Adrenal gland (tissue), 12 donors: ENCODE data around the gene IGDCC3. TPM values are rescaled to one million over a fixed set of nuclear protein-coding genes. Genes with fewer than 3 reads are reported as not detected.

ENCODE experiments used
- DNase-seq, 7 donors: peaks; one replicate each; pipeline ENCODE4 v3.0.0-alpha.2; 2019 to 2020
- H3K27ac ChIP-seq, 5 donors: fragments of 200-600 bp; sonication (generic) in 4 of 5; 1 replicate in 3 of 5; 2 replicates in 2 of 5; pipeline versions ENCODE4 v1.5.1 to v1.8.0; 2016 to 2020; ENCODE audit warnings: mild to moderate bottlenecking in 1 of 5
- H3K27me3 ChIP-seq: fragments of 200-600 bp; 2 replicates; pipeline ENCODE4 v1.8.0; 2021
- H3K36me3 ChIP-seq, 2 donors: fragments of 200-600 bp; replicated peaks in 1 of 2; 1 replicate in 1 of 2; 2 replicates in 1 of 2; pipeline versions ENCODE4 v1.5.1 to v1.8.0; 2018 to 2022
- H3K4me1 ChIP-seq, 2 donors: fragments of 200-600 bp; replicated peaks in 1 of 2; 1 replicate in 1 of 2; 2 replicates in 1 of 2; pipeline versions ENCODE4 v1.5.1 to v1.8.0; 2018 to 2021
- H3K4me3 ChIP-seq, 4 donors: fragments of 200-600 bp; sonication (generic) in 3 of 4; one replicate each; pipeline ENCODE4 v1.5.1; 2016 to 2018
- H3K9me3 ChIP-seq, 3 donors: fragments of 200-600 bp; sonication (generic) in 1 of 3; replicated peaks in 1 of 3; 1 replicate in 2 of 3; 2 replicates in 1 of 3; pipeline versions ENCODE4 v1.5.1 to v1.8.0; 2016 to 2021
- CTCF ChIP-seq, 6 experiments: fragments of 450-650 bp in 4 of 6; fragments of 200-600 bp in 2 of 6; sonication (generic) in 1 of 6; IDR thresholded peaks; 1 replicate in 5 of 6; 2 replicates in 1 of 6; pipeline versions ENCODE4 v1.5.1 to v1.8.0; 2016 to 2021; ENCODE audit warnings: antibody characterized with exemption in 6 of 6, mild to moderate bottlenecking in 2 of 6, moderate library complexity in 1 of 6
- POLR2A ChIP-seq, 2 donors: fragments of 450-650 bp; IDR thresholded peaks; one replicate each; pipeline ENCODE4 v1.6.1; 2017; ENCODE audit warnings: antibody characterized with exemption in 2 of 2, mild to moderate bottlenecking in 2 of 2, moderate library complexity in 1 of 2
- WGBS, 4 donors: extraction: QIAGEN DNeasy Blood & Tissue Kit in 2 of 4; methylation state at CpG; one replicate each; pipeline versions ENCODE4 v1.1.5 to v1.1.7; 2013 to 2017; 5-methylcytosine and 5-hydroxymethylcytosine counted together
- intact Hi-C, 2 donors: fragments of 100-400 bp; cut with DNase I; formaldehyde crosslinking; loops; one replicate each; pipeline versions ENCODE4 v1.14.1 to v1.15.0; 2022 to 2023
- polyA plus RNA-seq, 3 donors: library from polyadenylated mRNA; stranded (reverse); fragments of 200-250 nt in 2 of 3; fragments of 350-450 nt in 1 of 3; fragmentation: Illumina TruSeq in 1 of 3; extraction: RNeasy Lipid Tissue Mini Kit (QIAGEN cat#74804) in 1 of 3; gene quantifications; one replicate each; pipeline ENCODE4 v1.2.3, GENCODE V29; 2013 to 2014
- total RNA-seq, 9 donors: library from RNA; depleted of rRNA in 4 of 9; stranded (reverse); fragments of >200 nt in 4 of 9; fragments of 120-200 nt in 1 of 9; fragmentation: NEBNext Ultra II Directional in 1 of 9; extraction: Animal tissue kit (Norgen Biotek cat#: 25700) in 1 of 9; gene quantifications; one replicate each; pipeline versions ENCODE4 v1.1.0 to v1.2.4, GENCODE V29; 2013 to 2023
- donor health status: healthy with polysubstance abuse.
- donor health status: Bipolar disorder and iron deficiency.
- donor health status: DM: yes; HTN: yes; CAD: no.
- donor health status: DM: no; HTN: no; CAD: no.
- donor health status: DM: no; HTN: no; CAD: no.
- donor health status: DM: yes; HTN: yes; CAD: no.

Gene IGDCC3
- total and polyA plus RNA-seq, 12 donors, result 0.13 to 0.39 (median 0.29) TPM; not detected in 7

GRCh38 chr15:65382146-65382491 is 4.3 kb upstream of the IGDCC3 start:
- H3K4me1 ChIP-seq, result peaks cover 3 to 10% of the 10 kb centered on the region in 2 donors
- no peak for DNase-seq
- no peaks in the 10 kb centered on the region for H3K9me3 ChIP-seq
- WGBS, 4 donors, result 69 to 73% (median 71%) methylated on average over 6 of the region's 6 CpGs
- intact Hi-C loops, result no loop called here
- no peaks in the 10 kb centered on the region for H3K36me3 ChIP-seq
- H3K27me3 ChIP-seq, result peaks cover 3% of the 10 kb centered on the region
- H3K4me3 ChIP-seq, result no peak overlapping the region
- no peak for TF ChIP-seq CTCF (IDR thresholded peaks at IDR 0.05)
- no peak for TF ChIP-seq POLR2A (IDR thresholded peaks at IDR 0.05)
- no peak overlapping the region for H3K27ac ChIP-seq

- Histone ChIP-seq H3K27me3 (peaks cover 3% of the 10 kb centered on the region), H3K36me3 (no peaks in the 10 kb centered on the region), H3K4me3 (no peak overlapping the region), H3K27ac (no peak overlapping the region), H3K9me3 (no peaks in the 10 kb centered on the region), H3K4me1 (peaks cover 3 to 13% of the 10 kb centered on the region in 2 donors)
- intact Hi-C loops, result no loop called here
- WGBS, 4 donors, result 63 to 74% (median 67%) methylated on average over 1 of the region's 1 CpG
- no peak for TF ChIP-seq CTCF (IDR thresholded peaks at IDR 0.05)
- TF ChIP-seq POLR2A (IDR thresholded peaks at IDR 0.05), result no peak
- no peak for DNase-seq
Measured at GRCh38 chr15:65381445-65382145, 3.8 kb upstream of the IGDCC3 start.

GRCh38 chr15:65379986-65380385 is 2.2 kb upstream of the IGDCC3 start:
- Histone ChIP-seq H3K36me3 (no peaks in the 10 kb centered on the region), H3K9me3 (no peaks in the 10 kb centered on the region), H3K4me1 (peaks cover 3 to 8% of the 10 kb centered on the region in 2 donors), H3K4me3 (no peak overlapping the region), H3K27ac (no peak overlapping the region), H3K27me3 (peaks cover 9% of the 10 kb centered on the region)
- TF ChIP-seq CTCF (IDR thresholded peaks at IDR 0.05) (no peak), POLR2A (IDR thresholded peaks at IDR 0.05) (no peak)
- intact Hi-C loops, result no loop called here
- WGBS, 4 donors, result 81 to 91% (median 86%) methylated on average over 2 of the region's 2 CpGs
- DNase-seq, result no peak

- H3K36me3 ChIP-seq, result no peaks in the 10 kb centered on the region
- peak in 6 of 7 donors; percentile 20 to 33 (median 28) for DNase-seq
- no peaks in the 10 kb centered on the region for H3K9me3 ChIP-seq
- peaks cover 10% of the 10 kb centered on the region for H3K27me3 ChIP-seq
- no peak overlapping the region for H3K27ac ChIP-seq
- intact Hi-C loops, result no loop called here
- peaks cover 3 to 8% of the 10 kb centered on the region in 2 donors for H3K4me1 ChIP-seq
- peak overlapping the region in 2 of 4 donors; percentile 25 to 74 for H3K4me3 ChIP-seq
- 0 to 2% (median 1%) methylated on average over 11 to 95 of the region's 99 CpGs for WGBS, 4 donors
- TF ChIP-seq CTCF (IDR thresholded peaks at IDR 0.05) (no peak), POLR2A (IDR thresholded peaks at IDR 0.05) (no peak)
Measured at GRCh38 chr15:65377105-65377975, 462 bp downstream of the IGDCC3 start.
